Peyer's patch (tissue), 4 donors: ENCODE data around the gene NCCRP1. TPM values are rescaled to one million over a fixed set of nuclear protein-coding genes. Genes with fewer than 3 reads are reported as not detected.

ENCODE experiments used
- DNase-seq, 3 donors: peaks; one replicate each; pipeline ENCODE4 v3.0.0-alpha.2; 2017 to 2019
- H3K27ac ChIP-seq, 4 donors: fragments of 200-600 bp; sonication (generic); one replicate each; pipeline ENCODE4 v1.5.1; 2016 to 2019
- H3K27me3 ChIP-seq, 2 donors: fragments of 200-600 bp; sonication (generic); one replicate each; pipeline ENCODE4 v1.5.1; 2019
- H3K36me3 ChIP-seq, 3 donors: fragments of 200-600 bp; sonication (generic); one replicate each; pipeline ENCODE4 v1.5.1; 2016 to 2019
- H3K4me1 ChIP-seq, 4 donors: fragments of 200-600 bp; sonication (generic); one replicate each; pipeline ENCODE4 v1.5.1; 2016 to 2019
- H3K4me3 ChIP-seq, 4 donors: fragments of 200-600 bp; sonication (generic); 1 replicate in 3 of 4; 2 replicates in 1 of 4; pipeline ENCODE4 v1.5.1; 2016 to 2019; ENCODE audit warnings: mild to moderate bottlenecking in 1 of 4
- H3K9me3 ChIP-seq, 4 donors: fragments of 200-600 bp; sonication (generic); one replicate each; pipeline ENCODE4 v1.5.1; 2016 to 2019; ENCODE audit warnings: mild to moderate bottlenecking in 1 of 4
- POLR2A ChIP-seq, 2 donors: fragments of 450-650 bp; IDR thresholded peaks; one replicate each; pipeline ENCODE4 v1.5.1; 2017; ENCODE audit warnings: antibody characterized with exemption in 2 of 2, mild to moderate bottlenecking in 2 of 2, moderate library complexity in 2 of 2
- total RNA-seq, 4 donors: library from RNA; depleted of rRNA; stranded (reverse); fragments of >200 nt; gene quantifications; one replicate each; pipeline ENCODE4 v1.1.0, GENCODE V29; 2016
- TF ChIP-seq, protein P1 (sequence below), 6 experiments: fragments of 450-650 bp in 4 of 6; fragments of 200-600 bp in 2 of 6; sonication (generic) in 1 of 6; IDR thresholded peaks; one replicate each; pipeline ENCODE4 v1.5.1; 2017 to 2019; ENCODE audit warnings: antibody characterized with exemption in 6 of 6, mild to moderate bottlenecking in 3 of 6, moderate library complexity in 1 of 6

Gene NCCRP1
- 1 to 10 TPM in 1 of 4 donors, not detected in 3; 1.1 TPM for total RNA-seq

DNA sequence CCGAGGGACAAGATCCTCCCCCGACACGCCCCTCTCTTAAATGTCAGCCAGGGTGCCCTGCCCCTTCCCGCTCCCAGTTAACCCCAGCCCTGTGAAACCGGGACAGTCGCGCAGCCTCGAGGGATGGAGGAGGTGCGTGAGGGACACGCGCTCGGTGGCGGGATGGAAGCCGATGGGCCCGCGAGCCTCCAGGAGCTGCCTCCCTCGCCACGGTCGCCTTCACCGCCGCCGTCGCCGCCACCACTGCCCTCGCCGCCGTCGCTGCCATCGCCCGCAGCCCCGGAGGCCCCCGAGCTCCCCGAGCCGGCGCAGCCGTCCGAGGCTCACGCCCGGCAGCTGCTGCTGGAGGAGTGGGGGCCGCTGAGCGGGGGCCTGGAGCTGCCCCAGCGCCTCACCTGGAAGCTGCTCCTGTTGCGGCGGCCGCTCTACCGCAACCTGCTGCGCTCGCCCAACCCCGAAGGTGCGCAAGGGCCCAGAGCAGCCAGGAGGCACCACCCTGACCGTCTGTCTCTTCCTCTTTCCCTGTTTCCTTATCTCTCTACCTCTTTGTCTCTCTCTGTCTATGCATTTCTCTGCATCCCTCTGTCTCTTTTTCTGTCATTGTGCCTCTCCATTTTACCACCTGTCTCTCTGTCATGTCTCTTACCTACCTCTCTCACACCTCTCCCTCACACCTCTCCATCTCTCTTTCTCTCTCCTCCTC lies at the start of gene NCCRP1:
NCCRP1 (plus strand) TSS at position 105 of the 703 bp plus-strand sequence; CDS start at position 124, 19 bp downstream.
- H3K27ac ChIP-seq, result no peak within 1 kb of the TSS
- no peaks in the 10 kb centered on the region for H3K9me3 ChIP-seq
- H3K4me1 ChIP-seq, result peaks cover 0 to 19% (median 0%) of the 10 kb centered on the region in 4 donors
- DNase-seq, result no peak
- TF ChIP-seq, protein P1, sequence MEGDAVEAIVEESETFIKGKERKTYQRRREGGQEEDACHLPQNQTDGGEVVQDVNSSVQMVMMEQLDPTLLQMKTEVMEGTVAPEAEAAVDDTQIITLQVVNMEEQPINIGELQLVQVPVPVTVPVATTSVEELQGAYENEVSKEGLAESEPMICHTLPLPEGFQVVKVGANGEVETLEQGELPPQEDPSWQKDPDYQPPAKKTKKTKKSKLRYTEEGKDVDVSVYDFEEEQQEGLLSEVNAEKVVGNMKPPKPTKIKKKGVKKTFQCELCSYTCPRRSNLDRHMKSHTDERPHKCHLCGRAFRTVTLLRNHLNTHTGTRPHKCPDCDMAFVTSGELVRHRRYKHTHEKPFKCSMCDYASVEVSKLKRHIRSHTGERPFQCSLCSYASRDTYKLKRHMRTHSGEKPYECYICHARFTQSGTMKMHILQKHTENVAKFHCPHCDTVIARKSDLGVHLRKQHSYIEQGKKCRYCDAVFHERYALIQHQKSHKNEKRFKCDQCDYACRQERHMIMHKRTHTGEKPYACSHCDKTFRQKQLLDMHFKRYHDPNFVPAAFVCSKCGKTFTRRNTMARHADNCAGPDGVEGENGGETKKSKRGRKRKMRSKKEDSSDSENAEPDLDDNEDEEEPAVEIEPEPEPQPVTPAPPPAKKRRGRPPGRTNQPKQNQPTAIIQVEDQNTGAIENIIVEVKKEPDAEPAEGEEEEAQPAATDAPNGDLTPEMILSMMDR (IDR thresholded peaks at IDR 0.05), result no peak
- no peak for TF ChIP-seq POLR2A (IDR thresholded peaks at IDR 0.05)
- peak within 1 kb of the TSS in 2 of 4 donors; percentile 14 to 21 for H3K4me3 ChIP-seq
- no peaks in the 10 kb centered on the region for H3K36me3 ChIP-seq
- peaks cover 0 to 25% of the 10 kb centered on the region in 2 donors for H3K27me3 ChIP-seq

DNA sequence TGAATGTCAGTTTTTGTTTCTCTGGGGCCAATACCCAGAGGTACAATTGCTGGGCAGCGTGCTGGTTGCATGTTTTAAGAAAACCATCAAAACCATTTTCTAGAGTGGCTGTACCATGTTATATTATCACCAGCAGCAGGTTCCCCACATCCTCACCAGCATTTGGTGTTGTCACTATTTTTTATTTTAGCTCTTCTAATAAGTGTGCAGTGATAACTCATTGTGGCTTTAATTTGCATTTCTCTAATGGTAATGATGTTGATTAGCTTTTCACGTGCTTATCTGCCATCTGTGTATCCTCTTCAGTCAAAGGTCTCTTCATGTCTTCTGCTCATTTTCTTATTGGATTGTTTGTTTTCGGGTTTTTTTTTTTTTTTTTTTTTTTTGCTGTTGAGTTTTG lies 49.3 kb upstream of the NCCRP1 start:
- TF ChIP-seq, protein P1 (IDR thresholded peaks at IDR 0.05), result no peak
- no peak for TF ChIP-seq POLR2A (IDR thresholded peaks at IDR 0.05)
- no peaks in the 10 kb centered on the region for H3K9me3 ChIP-seq
- no peak overlapping the region for H3K4me3 ChIP-seq
- no peak overlapping the region for H3K27ac ChIP-seq
- peaks cover 0 to 41% (median 2%) of the 10 kb centered on the region in 4 donors for H3K4me1 ChIP-seq
- no peak for DNase-seq
- no peaks in the 10 kb centered on the region for H3K27me3 ChIP-seq
- peaks cover 0 to 4% (median 0%) of the 10 kb centered on the region in 3 donors for H3K36me3 ChIP-seq

DNA sequence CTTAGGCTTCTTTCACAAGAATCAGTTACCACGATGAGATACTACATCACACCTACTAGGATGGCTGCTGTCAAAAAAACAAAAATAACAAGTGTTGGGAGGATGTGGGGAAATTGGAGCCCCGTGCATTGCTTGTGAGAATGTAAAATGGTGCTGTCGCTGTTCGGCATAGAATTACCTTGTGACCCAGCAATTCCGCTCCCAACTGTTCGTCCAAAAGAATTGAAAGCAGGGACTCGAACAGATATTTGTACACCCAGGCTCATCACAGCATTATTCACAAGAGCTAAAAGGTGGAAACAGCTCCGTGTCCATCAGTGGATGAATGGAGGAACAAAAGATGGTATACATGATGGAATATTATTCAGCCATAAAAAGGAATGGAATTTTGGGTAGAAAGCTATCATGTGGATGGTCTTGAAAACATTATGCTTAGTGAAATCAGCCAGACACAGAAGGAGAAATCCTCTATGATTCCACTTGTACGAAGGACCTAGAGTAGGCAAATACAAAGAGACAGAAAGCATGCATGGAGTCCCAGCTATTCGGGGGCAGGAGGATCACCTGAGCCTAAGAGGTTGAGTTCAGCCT lies 47.7 kb upstream of the NCCRP1 start:
- TF ChIP-seq, protein P1 (IDR thresholded peaks at IDR 0.05), result no peak
- TF ChIP-seq POLR2A (IDR thresholded peaks at IDR 0.05), result no peak
- Histone ChIP-seq H3K36me3 (peaks cover 0 to 4% (median 0%) of the 10 kb centered on the region in 3 donors), H3K9me3 (no peaks in the 10 kb centered on the region), H3K27me3 (no peaks in the 10 kb centered on the region), H3K27ac (no peak overlapping the region), H3K4me1 (peaks cover 0 to 31% (median 2%) of the 10 kb centered on the region in 4 donors), H3K4me3 (no peak overlapping the region)
- DNase-seq, result no peak

- H3K9me3 ChIP-seq, result no peaks in the 10 kb centered on the region
- H3K4me3 ChIP-seq, result no peak overlapping the region
- TF ChIP-seq POLR2A (IDR thresholded peaks at IDR 0.05), result no peak
- TF ChIP-seq, protein P1 (IDR thresholded peaks at IDR 0.05), result no peak
- no peak for DNase-seq
- no peaks in the 10 kb centered on the region for H3K27me3 ChIP-seq
- H3K4me1 ChIP-seq, result peaks cover 0 to 29% (median 1%) of the 10 kb centered on the region in 4 donors
- no peak overlapping the region for H3K27ac ChIP-seq
- peaks cover 0 to 4% (median 0%) of the 10 kb centered on the region in 3 donors for H3K36me3 ChIP-seq
These were observed 46.5 kb upstream of the NCCRP1 start for GRCh38 chr19:39150235-39150634.

DNA sequence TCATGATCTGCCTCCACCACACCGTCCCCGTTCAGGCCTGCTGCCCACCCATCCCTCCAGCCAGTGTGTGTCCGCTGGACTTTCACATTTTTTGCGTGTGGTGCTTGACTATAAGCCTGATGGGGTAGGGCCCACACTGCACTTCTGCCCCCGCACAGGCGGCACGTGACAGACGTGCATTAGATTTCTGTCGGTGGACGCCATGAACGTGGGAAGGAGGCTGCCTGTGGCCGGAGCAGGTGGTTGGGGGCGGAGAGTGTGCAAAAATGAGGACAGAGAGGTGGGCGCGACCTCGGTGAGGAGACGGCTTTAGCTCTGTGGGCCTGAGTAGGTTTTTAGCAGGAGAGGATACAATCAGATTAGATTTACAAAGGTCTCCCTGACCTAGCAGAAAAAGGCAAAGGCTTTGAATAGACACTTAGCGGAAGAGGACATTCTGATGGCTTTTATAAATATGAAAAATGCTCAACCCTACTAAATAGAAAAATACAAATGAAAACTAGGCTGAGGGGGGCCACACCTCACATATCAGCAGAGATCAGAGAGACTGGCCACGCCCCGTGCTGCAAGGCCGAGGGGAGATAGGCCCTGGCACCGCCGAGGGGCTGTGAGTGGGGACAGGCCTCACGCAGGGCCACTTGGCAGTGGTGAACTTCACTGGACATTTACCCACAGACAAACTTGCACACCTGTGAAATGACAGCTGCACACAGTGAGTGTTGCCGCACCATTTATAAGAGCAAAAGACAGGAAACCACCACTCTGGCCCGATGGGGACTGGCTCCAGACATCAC lies 45.8 kb upstream of the NCCRP1 start:
- DNase-seq, result no peak
- Histone ChIP-seq H3K36me3 (peaks cover 0 to 4% (median 0%) of the 10 kb centered on the region in 3 donors), H3K4me3 (no peak overlapping the region), H3K27me3 (no peaks in the 10 kb centered on the region), H3K4me1 (peaks cover 0 to 29% (median 0%) of the 10 kb centered on the region in 4 donors), H3K9me3 (no peaks in the 10 kb centered on the region), H3K27ac (no peak overlapping the region)
- no peak for TF ChIP-seq POLR2A (IDR thresholded peaks at IDR 0.05)
- TF ChIP-seq, protein P1 (IDR thresholded peaks at IDR 0.05), result no peak
